HepG2 (cell line): Measurements from ENCODE around the gene ARHGEF16. TPM values are rescaled to one million over a fixed set of nuclear protein-coding genes. Genes with fewer than 3 reads are reported as not detected.

Experiments
- ATAC-seq: fragments of 200-7000 bp; cut with Tn5 transposase; 3 replicates; pipeline ENCODE4 v1.9.1; 2020; ENCODE audit warnings: mild to moderate bottlenecking, moderate library complexity
- BruUV-seq: library from RNA; stranded (reverse); fragments of 400-500 nt; replicated peaks from 2 replicates; lab custom pipeline; 2021; lab: Mats Ljungman, UMichigan
- CTCF ChIA-PET: fragments of 300-600 bp; formaldehyde crosslinking; extraction: SDS; loops from one replicate; lab custom pipeline; 2021; ENCODE audit warnings: low total read pairs, inconsistent platforms, low intra/inter-chr PET ratio; lab: Yijun Ruan, JAX
- POLR2A ChIA-PET: fragments of 350-600 bp; sonication (Branson Sonifier 250); formaldehyde crosslinking; loops from one replicate; lab custom pipeline; 2020; ENCODE audit warnings: antibody characterized with exemption, inconsistent platforms; lab: Yijun Ruan, JAX
- DNase-seq: peaks from one replicate; pipeline ENCODE4 v3.0.0-alpha.2; 2015; ENCODE audit warnings: low spot score
- FAIRE-seq: peaks from 3 replicates; lab custom pipeline; 2011; peaks lifted over from hg19 to GRCh38; lab: Jason Lieb, UNC
- H2AFZ ChIP-seq: one replicate; pipeline ENCODE4 v1.6.1; 2011; ENCODE audit warnings: low read length, inconsistent platforms
- H3K27ac ChIP-seq: fragments of 300-600 bp; 3 replicates; pipeline ENCODE4 v1.8.0; 2011; ENCODE audit warnings: mixed run types, mild to moderate bottlenecking, mixed read lengths, low read length, inconsistent platforms; ENCODE audit not compliant: insufficient read depth; ENCODE audit errors: extremely low read length
- H3K27me3 ChIP-seq, 2 experiments: fragments of 200-600 bp in 1 of 2; 2 replicates in 1 of 2; 3 replicates in 1 of 2; pipeline versions ENCODE4 v1.6.0 to v1.8.0; 2011; ENCODE audit warnings: low read length in 2 of 2, mild to moderate bottlenecking in 2 of 2, moderate library complexity in 2 of 2, inconsistent platforms in 1 of 2; ENCODE audit not compliant: insufficient read depth in 2 of 2, control insufficient read depth in 1 of 2
- H3K36me3 ChIP-seq, 2 experiments: fragments of 200-600 bp in 1 of 2; replicated peaks in 1 of 2; 2 replicates in 1 of 2; 3 replicates in 1 of 2; pipeline versions ENCODE4 v1.5.1 to v1.8.0; 2011; ENCODE audit warnings: low read length in 2 of 2, inconsistent platforms in 1 of 2; ENCODE audit not compliant: insufficient read depth in 2 of 2, control insufficient read depth in 1 of 2
- H3K4me1 ChIP-seq: 2 replicates; pipeline ENCODE4 v1.5.1; 2012; ENCODE audit warnings: low read length, inconsistent platforms; ENCODE audit not compliant: insufficient read depth
- H3K4me2 ChIP-seq: 2 replicates; pipeline ENCODE4 v1.6.0; 2011; ENCODE audit warnings: low read depth, low read length, inconsistent platforms
- H3K4me3 ChIP-seq, 3 experiments: fragments of 200-600 bp in 1 of 3; sonication (generic), shearing (Covaris generic) in 1 of 3; replicated peaks in 1 of 3; 2 replicates each; pipeline ENCODE4 v1.5.1; 2011 to 2016; ENCODE audit warnings: low read length in 3 of 3, inconsistent platforms in 2 of 3, low read depth in 2 of 3, mild to moderate bottlenecking in 2 of 3, control low read depth in 1 of 3, mixed read lengths in 1 of 3; ENCODE audit not compliant: insufficient read depth in 1 of 3
- H3K79me2 ChIP-seq: one replicate; pipeline ENCODE4 v1.6.1; 2011; ENCODE audit warnings: low read length, inconsistent platforms; ENCODE audit not compliant: insufficient read depth
- H3K9ac ChIP-seq: 2 replicates; pipeline ENCODE4 v1.6.0; 2011; ENCODE audit warnings: mild to moderate bottlenecking, low read depth, low read length, inconsistent platforms; ENCODE audit not compliant: insufficient read depth
- H3K9me3 ChIP-seq: 2 replicates; pipeline ENCODE4 v1.5.1; 2012; ENCODE audit warnings: mild to moderate bottlenecking, low read length
- H4K20me1 ChIP-seq: 2 replicates; pipeline ENCODE4 v1.6.0; 2011; ENCODE audit warnings: inconsistent platforms, mild to moderate bottlenecking, low read length, moderate library complexity; ENCODE audit not compliant: insufficient read depth
- ADNP ChIP-seq: sonication (generic); formaldehyde crosslinking; IDR thresholded peaks from 2 replicates; pipeline ENCODE4 v1.4.0; 2020; ENCODE audit warnings: missing genetic modification reagents
- AGO2 ChIP-seq: fragments of 200-400 bp; formaldehyde crosslinking; optimal IDR thresholded peaks from 2 replicates; pipeline ENCODE3; 2017; ENCODE audit warnings: mild to moderate bottlenecking, low read depth, low read length, moderate library complexity
- REL ChIP-seq: sonication (generic); formaldehyde crosslinking; conservative IDR thresholded peaks from 2 replicates; pipeline ENCODE4 v1.8.0; 2022; ENCODE audit warnings: mild to moderate bottlenecking, missing genetic modification reagents, moderate library complexity
- ZFX ChIP-seq: sonication (generic); formaldehyde crosslinking; IDR thresholded peaks from 2 replicates; pipeline ENCODE4 v1.4.0; 2020; ENCODE audit warnings: mild to moderate bottlenecking, low read depth, missing genetic modification reagents, moderate library complexity
- ZNF549 ChIP-seq: sonication (generic); formaldehyde crosslinking; IDR thresholded peaks from 2 replicates; pipeline ENCODE4 v1.5.0; 2020; ENCODE audit warnings: missing genetic modification reagents
- ZNF775 ChIP-seq: sonication (generic); formaldehyde crosslinking; IDR thresholded peaks from 2 replicates; pipeline ENCODE4 v1.4.0; 2020; ENCODE audit warnings: missing genetic modification reagents, mild to moderate bottlenecking, moderate library complexity, borderline replicate concordance
- WGBS: methylation state at CpG from one replicate; pipeline ENCODE4 v1.1.6; 2017; ENCODE audit warnings: low lambda C conversion rate; 5-methylcytosine and 5-hydroxymethylcytosine counted together
- in situ Hi-C: cut with HindIII; loops from 2 replicates; pipeline ENCODE4 v1.10.0; 2017; ENCODE audit warnings: low pct_unique_long_range_greater_than_20kb; ENCODE audit not compliant: extremely low pct_ligation_motif_present
- intact Hi-C: fragments of 100-400 bp; cut with micrococcal nuclease; formaldehyde crosslinking; loops from one replicate; pipeline ENCODE4 v1.10.0; 2022; ENCODE audit not compliant: unreplicated experiment
- polyA plus RNA-seq, 8 experiments: library from polyadenylated mRNA; depleted of rRNA in 3 of 8; stranded (reverse) in 7 of 8; unstranded in 1 of 8; fragments of >200 nt; fragmentation: Illumina TruSeq in 4 of 8; extraction: Trizol in 4 of 8; gene quantifications; 2 replicates each; pipeline versions ENCODE4 v1.2.1 to v1.2.3, GENCODE V29; 2011 to 2016; ENCODE audit warnings: low read depth in 4 of 8, missing spikeins in 1 of 8, mixed read lengths in 1 of 8; ENCODE audit not compliant: insufficient read depth in 1 of 8
- total RNA-seq, 5 experiments: library from RNA; depleted of rRNA; stranded (reverse); fragments of >200 nt; fragmentation: Illumina TruSeq; extraction: Trizol; gene quantifications; 2 replicates each; pipeline ENCODE4 v1.2.3, GENCODE V29; 2016; ENCODE audit warnings: low read depth in 1 of 5
- TF ChIP-seq, protein P1 (sequence below): sonication (generic); formaldehyde crosslinking; IDR thresholded peaks from 2 replicates; pipeline ENCODE4 v1.8.1; 2023; ENCODE audit warnings: missing genetic modification reagents, inconsistent platforms, borderline replicate concordance
- TF ChIP-seq, protein P2 (sequence below): sonication (generic); formaldehyde crosslinking; IDR thresholded peaks from 2 replicates; pipeline ENCODE4 v1.5.0; 2020; ENCODE audit warnings: mild to moderate bottlenecking, missing genetic modification reagents, moderate library complexity

The ARHGEF16 gene
- total and polyA plus RNA-seq, 2 of the 13 experiments (the other 11 are each of a cell fraction or from before 2014, with no cell fraction given) = 20.3 to 39.9 TPM

DNA sequence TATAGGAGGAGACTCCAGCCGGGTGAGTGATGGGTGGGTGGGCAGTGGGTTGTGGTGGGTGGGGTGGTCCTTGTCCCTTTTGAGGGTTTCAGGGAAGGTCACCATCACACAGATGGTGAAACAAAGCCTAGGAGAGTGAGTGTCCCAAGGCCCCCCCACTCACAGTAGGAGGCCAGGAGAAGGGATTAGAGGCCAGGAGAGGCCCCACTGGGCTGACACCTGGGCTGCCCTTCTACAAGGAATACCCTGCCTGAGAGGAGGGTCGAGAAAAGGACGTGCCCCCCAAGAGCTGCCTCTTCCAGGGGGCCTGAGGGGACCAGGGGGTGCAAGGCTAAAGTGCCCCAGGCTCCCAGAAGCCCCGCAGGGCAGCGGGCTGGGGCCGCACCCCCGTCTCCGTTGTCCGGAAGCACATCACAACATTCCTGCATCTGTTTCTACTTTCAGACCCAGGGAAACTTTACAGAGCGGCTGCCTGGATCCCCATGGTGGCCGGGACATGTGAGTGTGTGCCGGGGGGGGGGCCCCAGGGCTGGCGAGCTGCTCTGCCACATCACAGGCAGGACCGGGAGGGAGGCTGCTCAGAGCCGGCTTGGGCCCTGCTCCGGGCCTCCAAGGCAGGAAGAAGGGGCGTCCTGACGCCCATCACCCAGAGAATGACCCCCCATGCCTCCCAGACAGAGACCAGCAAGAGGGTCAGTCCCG is 68.2 kb downstream of the ARHGEF16 start:
- no TSS peak for BruUV-seq
- ATAC-seq (no peak), DNase-seq (no peak), FAIRE-seq (no peak)
- H4K20me1 ChIP-seq = peaks cover 5% of the 10 kb centered on the region; the same call in 1 of the 2 replicates
- no peaks in the 10 kb centered on the region for H3K79me2 ChIP-seq
- H3K36me3 ChIP-seq = no peaks in the 10 kb centered on the region
- no peak overlapping the region for H3K4me3 ChIP-seq
- no peak overlapping the region for H3K27ac ChIP-seq
- POLR2A ChIA-PET = no interaction called here
- TF ChIP-seq ZFX (CRISPR knock-in tag) (no peak), ZNF549 (CRISPR knock-in tag) (no peak), ADNP (CRISPR knock-in tag) (no peak), ZNF775 (CRISPR knock-in tag) (no peak), REL (CRISPR knock-in tag) (no peak), AGO2 (peak; percentile 57)
- TF ChIP-seq, protein P1, sequence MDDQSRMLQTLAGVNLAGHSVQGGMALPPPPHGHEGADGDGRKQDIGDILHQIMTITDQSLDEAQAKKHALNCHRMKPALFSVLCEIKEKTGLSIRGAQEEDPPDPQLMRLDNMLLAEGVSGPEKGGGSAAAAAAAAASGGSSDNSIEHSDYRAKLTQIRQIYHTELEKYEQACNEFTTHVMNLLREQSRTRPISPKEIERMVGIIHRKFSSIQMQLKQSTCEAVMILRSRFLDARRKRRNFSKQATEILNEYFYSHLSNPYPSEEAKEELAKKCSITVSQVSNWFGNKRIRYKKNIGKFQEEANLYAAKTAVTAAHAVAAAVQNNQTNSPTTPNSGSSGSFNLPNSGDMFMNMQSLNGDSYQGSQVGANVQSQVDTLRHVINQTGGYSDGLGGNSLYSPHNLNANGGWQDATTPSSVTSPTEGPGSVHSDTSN (CRISPR knock-in tag) = no peak
- TF ChIP-seq, protein P2, sequence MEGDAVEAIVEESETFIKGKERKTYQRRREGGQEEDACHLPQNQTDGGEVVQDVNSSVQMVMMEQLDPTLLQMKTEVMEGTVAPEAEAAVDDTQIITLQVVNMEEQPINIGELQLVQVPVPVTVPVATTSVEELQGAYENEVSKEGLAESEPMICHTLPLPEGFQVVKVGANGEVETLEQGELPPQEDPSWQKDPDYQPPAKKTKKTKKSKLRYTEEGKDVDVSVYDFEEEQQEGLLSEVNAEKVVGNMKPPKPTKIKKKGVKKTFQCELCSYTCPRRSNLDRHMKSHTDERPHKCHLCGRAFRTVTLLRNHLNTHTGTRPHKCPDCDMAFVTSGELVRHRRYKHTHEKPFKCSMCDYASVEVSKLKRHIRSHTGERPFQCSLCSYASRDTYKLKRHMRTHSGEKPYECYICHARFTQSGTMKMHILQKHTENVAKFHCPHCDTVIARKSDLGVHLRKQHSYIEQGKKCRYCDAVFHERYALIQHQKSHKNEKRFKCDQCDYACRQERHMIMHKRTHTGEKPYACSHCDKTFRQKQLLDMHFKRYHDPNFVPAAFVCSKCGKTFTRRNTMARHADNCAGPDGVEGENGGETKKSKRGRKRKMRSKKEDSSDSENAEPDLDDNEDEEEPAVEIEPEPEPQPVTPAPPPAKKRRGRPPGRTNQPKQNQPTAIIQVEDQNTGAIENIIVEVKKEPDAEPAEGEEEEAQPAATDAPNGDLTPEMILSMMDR (CRISPR knock-in tag) = no peak
- CTCF ChIA-PET = no interaction called here
- no peaks in the 10 kb centered on the region for H3K4me1 ChIP-seq
- no peaks in the 10 kb centered on the region for H3K9me3 ChIP-seq
- 26% methylated on average over 3 of the region's 19 CpGs for WGBS
- H2AFZ ChIP-seq = no peak overlapping the region
- intact Hi-C loops = no loop called here
- no peak overlapping the region for H3K4me2 ChIP-seq
- in situ Hi-C loops = no loop called here
- H3K27me3 ChIP-seq = peaks cover 12 to 51% of the 10 kb centered on the region in 2 experiments; a peak in 4 of 5 replicates
- H3K9ac ChIP-seq = no peak overlapping the region
